ENCODE results near the gene PLOD1.

DNA sequence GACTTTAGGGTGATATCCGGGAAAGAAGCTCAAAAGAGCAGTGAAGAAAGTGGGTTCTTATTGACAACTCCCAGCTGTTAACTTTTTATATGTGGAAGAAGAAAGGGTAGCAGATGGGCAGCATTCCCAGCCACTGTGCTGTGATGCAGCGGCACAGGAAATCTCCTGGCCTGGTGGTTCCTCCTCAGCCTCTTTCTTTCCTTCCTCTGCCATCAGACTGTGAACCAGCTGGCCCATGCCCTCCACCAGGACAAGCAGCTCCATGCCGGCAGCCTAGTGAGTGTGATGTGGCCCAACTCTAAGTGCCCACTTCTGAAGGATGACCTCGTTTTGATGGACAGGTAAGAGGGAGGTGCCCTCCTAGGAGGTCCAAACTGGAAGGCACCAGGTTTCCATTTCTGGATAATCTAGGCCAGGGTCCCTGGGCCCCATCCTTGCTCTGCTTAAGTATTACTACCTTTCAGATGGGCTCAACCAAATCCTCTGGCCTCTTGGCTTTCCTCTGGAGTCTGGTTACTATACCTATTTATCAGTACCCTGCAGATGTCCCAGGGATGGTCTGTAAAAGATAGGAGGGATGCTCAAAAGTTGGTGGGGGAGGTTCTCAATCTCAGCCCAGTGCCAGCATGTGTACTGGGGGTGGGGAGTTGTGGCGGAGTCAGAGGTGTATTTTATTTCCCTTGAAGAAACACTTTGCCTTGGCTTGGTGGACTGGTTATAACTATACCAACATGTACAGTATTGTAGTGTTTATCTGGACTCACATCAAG is 62.7 kb downstream of the PLOD1 start:
- no peak for TF ChIP-seq CTCF (optimal IDR thresholded peaks at IDR 0.05 in 1 of 3, IDR thresholded peaks at IDR 0.05 in 1 of 3, conservative IDR thresholded peaks at IDR 0.05 in 1 of 3; ENCODE audit: extremely low read depth in 1 of 3, insufficient read depth in 2 of 3, low read length in 3 of 3)
- TF ChIP-seq EZH2 (IDR thresholded peaks at IDR 0.05; ENCODE audit: low read length), result no peak
